Smooth muscle cell of the pulmonary artery (primary cell): ENCODE data around the gene MARVELD1. TPM values are rescaled to one million over a fixed set of nuclear protein-coding genes. Genes with fewer than 3 reads are reported as not detected.

Experiments
- total RNA-seq: library from RNA; depleted of rRNA; stranded (reverse); fragments of >200 nt; gene quantifications from 2 replicates; pipeline ENCODE4 v1.2.3, GENCODE V29; 2014

MARVELD1 gene
- 46.2 and 47.6 TPM in 2 replicates for total RNA-seq

GRCh38 chr10:97713339-97713825 lies at the start of gene MARVELD1:
TSS of gene MARVELD1 (plus strand) at chr10:97713730. CDS start at chr10:97713877, 147 bp downstream.

GRCh38 chr10:97686962-97687784 lies 26.4 kb upstream of the MARVELD1 start, which contains the start of gene AVPI1:
TSS of gene AVPI1 (minus strand) at chr10:97687241. CDS start at chr10:97679905, 7,336 bp downstream.

GRCh38 chr10:97736902-97737769 lies 23.6 kb downstream of the MARVELD1 start, which contains the start of gene ZFYVE27:
TSS of gene ZFYVE27 (plus strand) at chr10:97737128. CDS start at chr10:97738478, 1,350 bp downstream.

Other genes starting within 250 kb of the MARVELD1 start
- 54.8 and 63.9 TPM in 2 replicates for gene MMS19, start 215.3 kb upstream of the MARVELD1 start, total RNA-seq
- gene UBTD1, start 214.8 kb upstream of the MARVELD1 start, total RNA-seq = 20.3 and 27.8 TPM in 2 replicates
- 0.33 and 1.1 TPM in 2 replicates for gene ANKRD2, start 141.0 kb upstream of the MARVELD1 start, total RNA-seq
- gene HOGA1, start 129.3 kb upstream of the MARVELD1 start, total RNA-seq = 0.43 and 1.4 TPM in 2 replicates
- gene C10orf62, start 124.0 kb upstream of the MARVELD1 start, total RNA-seq = 0.13 TPM in 1 of 2 replicates, not detected in the other
- 6.9 and 11.3 TPM in 2 replicates for gene MORN4, start 80.2 kb upstream of the MARVELD1 start, total RNA-seq
- gene PI4K2A, start 73.1 kb upstream of the MARVELD1 start, total RNA-seq = 21.6 and 24.0 TPM in 2 replicates
- 18.1 and 19.8 TPM in 2 replicates for gene AVPI1, start 26.5 kb upstream of the MARVELD1 start, total RNA-seq
- gene ZFYVE27, start 23.4 kb downstream of the MARVELD1 start, total RNA-seq = 24.2 and 31.7 TPM in 2 replicates
- 0.36 TPM in 1 of 2 replicates, not detected in the other for gene SFRP5, start 58.3 kb downstream of the MARVELD1 start, total RNA-seq
- gene GOLGA7B, start 136.1 kb downstream of the MARVELD1 start, total RNA-seq = under 0.01 and 0.03 TPM in 2 replicates